DND-41 (cell line): ENCODE results near the gene NRXN3.

ENCODE experiments used
- ATAC-seq: fragments of 200-7000 bp; cut with Tn5 transposase; 3 replicates; pipeline ENCODE4 v1.9.1; 2021; ENCODE audit warnings: low read depth; ENCODE audit not compliant: insufficient read depth
- DNase-seq: peaks from one replicate; pipeline ENCODE4 v3.0.0-alpha.2; 2020
- H2AFZ ChIP-seq: 2 replicates; pipeline ENCODE4 v1.6.0; 2012; ENCODE audit warnings: low read depth, low read length
- H3K27ac ChIP-seq: 2 replicates; pipeline ENCODE4 v1.5.1; 2012; ENCODE audit warnings: low read length, inconsistent platforms
- H3K27me3 ChIP-seq: fragments of 200-600 bp; sonication (generic); 2 replicates; pipeline ENCODE4 v1.6.0; 2012; ENCODE audit warnings: low read length, mild to moderate bottlenecking, inconsistent platforms; ENCODE audit not compliant: insufficient read depth, poor library complexity
- H3K36me3 ChIP-seq: 2 replicates; pipeline ENCODE4 v1.5.1; 2012; ENCODE audit warnings: low read length, inconsistent platforms; ENCODE audit not compliant: insufficient read depth
- H3K4me1 ChIP-seq: 2 replicates; pipeline ENCODE4 v1.5.1; 2012; ENCODE audit warnings: mild to moderate bottlenecking, low read length; ENCODE audit not compliant: insufficient read depth
- H3K4me2 ChIP-seq: 2 replicates; pipeline ENCODE4 v1.6.0; 2012; ENCODE audit warnings: mild to moderate bottlenecking, moderate library complexity, low read length, inconsistent platforms; ENCODE audit not compliant: insufficient read depth
- H3K4me3 ChIP-seq, 2 experiments: fragments of 200-600 bp in 1 of 2; shearing (Covaris generic) in 1 of 2; 2 replicates each; pipeline ENCODE4 v1.5.1; 2012 to 2016; ENCODE audit warnings: inconsistent platforms in 2 of 2, low read length in 2 of 2, mild to moderate bottlenecking in 2 of 2, low read depth in 1 of 2, moderate library complexity in 1 of 2
- H3K79me2 ChIP-seq: 2 replicates; pipeline ENCODE4 v1.6.0; 2012; ENCODE audit warnings: low read length, inconsistent platforms; ENCODE audit not compliant: insufficient read depth
- H3K9ac ChIP-seq: 2 replicates; pipeline ENCODE4 v1.6.0; 2012; ENCODE audit warnings: low read depth, mild to moderate bottlenecking, inconsistent platforms, low read length, moderate library complexity
- H3K9me3 ChIP-seq: 2 replicates; pipeline ENCODE4 v1.5.1; 2012; ENCODE audit warnings: low read length, moderate library complexity, mild to moderate bottlenecking, inconsistent platforms; ENCODE audit not compliant: insufficient read depth, severe bottlenecking
- H4K20me1 ChIP-seq: 2 replicates; pipeline ENCODE4 v1.6.0; 2012; ENCODE audit warnings: low read length; ENCODE audit not compliant: insufficient read depth
- EZH2 ChIP-seq: IDR thresholded peaks from 3 replicates; pipeline ENCODE4 v1.6.1; 2012; ENCODE audit warnings: borderline replicate concordance, low read depth, mild to moderate bottlenecking, moderate library complexity, low read length, inconsistent platforms; ENCODE audit not compliant: severe bottlenecking
- TF ChIP-seq, protein P1 (sequence below): IDR thresholded peaks from 2 replicates; pipeline ENCODE4 v1.5.1; 2012; ENCODE audit warnings: borderline replicate concordance, low read length, moderate library complexity, mild to moderate bottlenecking; ENCODE audit not compliant: poor library complexity, severe bottlenecking; ENCODE audit errors: extremely low read depth

Gene NRXN3

GRCh38 chr14:78479127-78479780, 309.1 kb downstream of the NRXN3 start:
- Histone ChIP-seq H3K9ac (no peak overlapping the region), H3K36me3 (no peaks in the 10 kb centered on the region), H3K4me2 (no peak overlapping the region), H3K4me3 (no peak overlapping the region), H2AFZ (no peak overlapping the region), H3K79me2 (no peaks in the 10 kb centered on the region), H3K27ac (no peak overlapping the region), H4K20me1 (no peaks in the 10 kb centered on the region), H3K9me3 (no peaks in the 10 kb centered on the region), H3K4me1 (no peaks in the 10 kb centered on the region), H3K27me3 (no peaks in the 10 kb centered on the region)
- no peak for DNase-seq
- ATAC-seq, result no peak
- TF ChIP-seq, protein P1, sequence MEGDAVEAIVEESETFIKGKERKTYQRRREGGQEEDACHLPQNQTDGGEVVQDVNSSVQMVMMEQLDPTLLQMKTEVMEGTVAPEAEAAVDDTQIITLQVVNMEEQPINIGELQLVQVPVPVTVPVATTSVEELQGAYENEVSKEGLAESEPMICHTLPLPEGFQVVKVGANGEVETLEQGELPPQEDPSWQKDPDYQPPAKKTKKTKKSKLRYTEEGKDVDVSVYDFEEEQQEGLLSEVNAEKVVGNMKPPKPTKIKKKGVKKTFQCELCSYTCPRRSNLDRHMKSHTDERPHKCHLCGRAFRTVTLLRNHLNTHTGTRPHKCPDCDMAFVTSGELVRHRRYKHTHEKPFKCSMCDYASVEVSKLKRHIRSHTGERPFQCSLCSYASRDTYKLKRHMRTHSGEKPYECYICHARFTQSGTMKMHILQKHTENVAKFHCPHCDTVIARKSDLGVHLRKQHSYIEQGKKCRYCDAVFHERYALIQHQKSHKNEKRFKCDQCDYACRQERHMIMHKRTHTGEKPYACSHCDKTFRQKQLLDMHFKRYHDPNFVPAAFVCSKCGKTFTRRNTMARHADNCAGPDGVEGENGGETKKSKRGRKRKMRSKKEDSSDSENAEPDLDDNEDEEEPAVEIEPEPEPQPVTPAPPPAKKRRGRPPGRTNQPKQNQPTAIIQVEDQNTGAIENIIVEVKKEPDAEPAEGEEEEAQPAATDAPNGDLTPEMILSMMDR, result no peak
- no peak for TF ChIP-seq EZH2

GRCh38 chr14:78484028-78484427, 313.9 kb downstream of the NRXN3 start:
- TF ChIP-seq, protein P1, result no peak
- no peak for TF ChIP-seq EZH2
- Histone ChIP-seq H3K4me3 (no peak overlapping the region), H3K27ac (no peak overlapping the region), H4K20me1 (no peaks in the 10 kb centered on the region), H3K79me2 (no peaks in the 10 kb centered on the region), H3K36me3 (no peaks in the 10 kb centered on the region), H3K9ac (no peak overlapping the region), H2AFZ (no peak overlapping the region), H3K4me2 (no peak overlapping the region), H3K4me1 (no peaks in the 10 kb centered on the region), H3K27me3 (no peaks in the 10 kb centered on the region), H3K9me3 (no peaks in the 10 kb centered on the region)
- ATAC-seq (no peak), DNase-seq (no peak)

DNA sequence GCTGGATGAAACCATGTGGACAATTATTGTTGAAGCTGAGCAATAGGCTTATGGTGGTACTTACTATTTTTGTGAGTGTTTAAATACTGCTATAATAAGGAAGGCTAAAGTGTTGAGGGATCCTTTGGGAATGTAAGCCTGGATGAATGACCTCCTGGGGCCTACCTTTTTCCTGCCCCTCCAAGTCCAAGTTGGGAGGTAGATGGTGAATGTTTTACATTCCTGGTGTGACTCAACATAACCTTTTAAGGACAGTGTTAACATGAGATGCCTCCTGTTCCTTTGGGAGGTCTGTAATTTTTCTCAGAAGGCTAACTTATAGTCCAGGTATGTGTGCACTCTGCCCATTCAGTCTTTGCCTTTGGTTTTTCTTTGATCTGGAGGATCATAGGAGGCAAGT, 315.9 kb downstream of the NRXN3 start:
- H2AFZ ChIP-seq, result no peak overlapping the region
- no peak overlapping the region for H3K27ac ChIP-seq
- no peak overlapping the region for H3K9ac ChIP-seq
- no peaks in the 10 kb centered on the region for H3K79me2 ChIP-seq
- no peaks in the 10 kb centered on the region for H3K9me3 ChIP-seq
- no peaks in the 10 kb centered on the region for H3K36me3 ChIP-seq
- H3K4me1 ChIP-seq, result no peaks in the 10 kb centered on the region
- ATAC-seq (no peak), DNase-seq (no peak)
- no peak overlapping the region for H3K4me2 ChIP-seq
- H3K27me3 ChIP-seq, result no peaks in the 10 kb centered on the region
- no peak overlapping the region for H3K4me3 ChIP-seq
- no peaks in the 10 kb centered on the region for H4K20me1 ChIP-seq
- TF ChIP-seq, protein P1, result no peak
- TF ChIP-seq EZH2, result no peak
